Measurements from ENCODE around the gene CDC42SE2.
"Not testable (repeated sequence)": the region's sequence is repeated elsewhere in the genome, so short reads cannot be mapped to it uniquely, and the experiment has no call there.

Gene CDC42SE2

GRCh38 chr5:131277875-131278740 is 14.3 kb downstream of the CDC42SE2 start:
- DNase-seq (ENCODE audit: low read depth, low spot score): no peak

GRCh38 chr5:131278741-131279124 is 14.9 kb downstream of the CDC42SE2 start:
- DNase-seq (ENCODE audit: low read depth, low spot score): not testable (repeated sequence)

GRCh38 chr5:131279204-131279603 is 15.4 kb downstream of the CDC42SE2 start:
- no peak for DNase-seq (ENCODE audit: low read depth, low spot score)

GRCh38 chr5:131280417-131280816 is 16.6 kb downstream of the CDC42SE2 start:
- no peak for DNase-seq (ENCODE audit: low read depth, low spot score)

GRCh38 chr5:131281133-131281867 is 17.4 kb downstream of the CDC42SE2 start:
- no peak for DNase-seq (ENCODE audit: low read depth, low spot score)

- DNase-seq (ENCODE audit: low read depth, low spot score): no peak
These were observed 18.0 kb downstream of the CDC42SE2 start for GRCh38 chr5:131281868-131282234.

- DNase-seq (ENCODE audit: low read depth, low spot score): no peak
These were observed 18.4 kb downstream of the CDC42SE2 start for GRCh38 chr5:131282235-131282634.

- no peak for DNase-seq (ENCODE audit: low read depth, low spot score)
These were observed 22.0 kb downstream of the CDC42SE2 start for GRCh38 chr5:131285703-131286399.

- DNase-seq (ENCODE audit: low read depth, low spot score): no peak
These were observed 22.5 kb downstream of the CDC42SE2 start for GRCh38 chr5:131286400-131286715.

- no peak for DNase-seq (ENCODE audit: low read depth, low spot score)
These were observed 24.5 kb downstream of the CDC42SE2 start for GRCh38 chr5:131288328-131288727.

GRCh38 chr5:131289738-131290137 is 25.9 kb downstream of the CDC42SE2 start:
- no peak for DNase-seq (ENCODE audit: low read depth, low spot score)

- no peak for DNase-seq (ENCODE audit: low read depth, low spot score)
These were observed 32.4 kb downstream of the CDC42SE2 start for GRCh38 chr5:131296213-131296672.

- DNase-seq (ENCODE audit: low read depth, low spot score): no peak
These were observed 34.0 kb downstream of the CDC42SE2 start for GRCh38 chr5:131297886-131298285.

GRCh38 chr5:131299465-131299864 is 35.6 kb downstream of the CDC42SE2 start:
- no peak for DNase-seq (ENCODE audit: low read depth, low spot score)

- no peak for DNase-seq (ENCODE audit: low read depth, low spot score)
These were observed 38.7 kb downstream of the CDC42SE2 start for GRCh38 chr5:131302506-131302905.

- no peak for DNase-seq (ENCODE audit: low read depth, low spot score)
These were observed 39.7 kb downstream of the CDC42SE2 start for GRCh38 chr5:131303537-131303936.

- DNase-seq (ENCODE audit: low read depth, low spot score): no peak
These were observed 40.6 kb downstream of the CDC42SE2 start for GRCh38 chr5:131304414-131304813.

GRCh38 chr5:131305138-131305689 is 41.4 kb downstream of the CDC42SE2 start:
- DNase-seq (ENCODE audit: low read depth, low spot score): no peak

- DNase-seq (ENCODE audit: low read depth, low spot score): no peak
These were observed 42.1 kb downstream of the CDC42SE2 start for GRCh38 chr5:131305906-131306305.

GRCh38 chr5:131312235-131312772 is 48.5 kb downstream of the CDC42SE2 start:
- peak; percentile 51 for DNase-seq (ENCODE audit: low read depth, low spot score)

- DNase-seq (ENCODE audit: low read depth, low spot score): no peak
These were observed 52.2 kb downstream of the CDC42SE2 start for GRCh38 chr5:131316026-131316425.

GRCh38 chr5:131316822-131317221 is 53.0 kb downstream of the CDC42SE2 start:
- DNase-seq (ENCODE audit: low read depth, low spot score): no peak
